ENCODE measurements around the gene KCNJ4. TPM values are rescaled to one million over a fixed set of nuclear protein-coding genes. Genes with fewer than 3 reads are reported as not detected.

The KCNJ4 gene
- total RNA-seq, 2 experiments from 2014 or later: not detected

DNA sequence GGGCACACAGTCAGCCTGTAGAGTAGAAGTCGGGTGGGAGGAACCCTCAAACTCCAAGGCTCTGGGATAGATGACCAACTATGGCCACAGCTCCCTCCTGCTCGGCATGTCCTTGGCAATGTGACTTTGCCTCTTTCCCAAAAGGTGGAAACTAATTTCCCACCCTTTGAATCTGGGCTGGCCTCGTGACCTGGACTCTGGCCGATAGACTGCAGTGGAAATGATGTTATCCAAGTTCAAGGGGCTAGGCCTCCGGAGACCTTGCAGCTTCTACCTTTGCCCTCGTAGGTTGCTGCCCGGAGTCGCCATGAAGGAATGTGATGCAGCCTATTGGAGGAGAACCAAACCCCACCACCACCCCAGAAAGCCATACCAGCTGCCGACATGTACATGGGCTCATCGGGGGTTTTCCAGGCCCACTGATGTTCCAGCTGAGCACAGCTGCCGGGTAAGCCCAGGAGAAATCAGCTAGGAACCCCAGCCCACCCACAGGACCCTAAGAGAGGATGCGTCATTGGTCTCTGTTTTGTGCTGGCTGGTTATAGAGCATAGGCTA, 30.4 kb downstream of the KCNJ4 start:
- Mint-ChIP-seq H3K27me3 (no peaks in the 10 kb centered on the region), H3K4me3 (no peak overlapping the region), H3K36me3 (ENCODE audit: low read depth) (no peaks in the 10 kb centered on the region), H3K27ac (no peak overlapping the region), H3K4me1 (no peaks in the 10 kb centered on the region), H3K9me3 (ENCODE audit: low read depth) (no peaks in the 10 kb centered on the region)
- ChIA-PET CTCF (interaction anchor here (0.8 to 1.0 kb wide), 2 partner anchors 9 to 147 kb away, joined by 3 read pairs; no protein-coding TSS in a partner anchor), POLR2A (no interaction called here)
- intact Hi-C loops (cut with DNase I, micrococcal nuclease): no loop called here
- no peak for ATAC-seq
- no peak for DNase-seq

DNA sequence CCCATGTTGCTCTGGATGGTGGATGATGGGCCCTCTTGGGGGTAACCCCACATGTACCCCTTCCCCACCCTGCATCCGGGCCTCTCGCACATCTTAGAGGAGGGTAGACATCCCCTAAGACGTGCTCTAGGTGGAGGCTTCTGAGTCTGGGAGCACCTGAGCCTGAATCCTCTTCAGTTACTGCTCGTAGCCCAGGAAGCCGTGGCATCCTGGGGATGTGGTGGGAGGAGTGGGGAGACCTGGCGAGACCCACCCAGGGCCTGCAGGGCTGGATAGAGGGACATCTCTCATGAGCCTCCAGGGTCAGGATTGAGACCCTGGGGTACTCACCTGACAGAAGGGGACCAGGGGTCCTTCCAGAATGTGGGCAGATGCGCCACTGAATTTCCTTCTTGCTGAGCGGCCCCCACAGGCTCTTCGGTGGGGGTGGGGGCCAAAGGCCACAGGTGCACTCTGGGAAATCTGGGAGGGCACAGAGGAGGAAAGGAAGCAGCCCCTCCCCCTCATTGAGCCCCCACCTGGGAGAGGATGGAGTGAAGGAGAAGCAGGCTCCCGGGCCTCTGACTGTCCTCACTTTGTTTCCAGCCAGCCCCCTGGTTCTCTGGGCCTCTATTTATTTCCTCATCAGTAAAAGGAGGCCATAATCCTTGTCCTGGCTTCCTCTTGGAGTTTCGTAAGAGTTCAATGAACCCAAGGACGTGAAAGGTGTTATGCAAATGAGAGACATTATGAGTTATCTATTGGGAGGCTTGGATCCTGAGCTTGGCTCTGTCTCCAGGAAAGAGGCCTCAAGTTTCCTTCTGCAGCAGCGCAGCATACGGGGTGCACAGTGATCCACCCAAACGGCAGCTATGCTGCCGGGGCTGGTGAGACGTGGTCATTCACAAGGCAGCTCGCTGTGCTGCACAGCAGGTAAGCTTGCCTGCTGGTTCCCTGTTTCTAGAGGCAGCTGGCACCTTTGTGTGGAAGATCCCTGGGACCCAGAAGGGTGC, 31.2 kb downstream of the KCNJ4 start:
- no peaks in the 10 kb centered on the region for H3K9me3 Mint-ChIP-seq (ENCODE audit: low read depth)
- intact Hi-C loops (cut with DNase I, micrococcal nuclease): no loop called here
- H3K4me3 Mint-ChIP-seq: no peak overlapping the region
- POLR2A ChIA-PET: no interaction called here
- H3K36me3 Mint-ChIP-seq (ENCODE audit: low read depth): no peaks in the 10 kb centered on the region
- ATAC-seq: no peak
- H3K27ac Mint-ChIP-seq: no peak overlapping the region
- no peaks in the 10 kb centered on the region for H3K27me3 Mint-ChIP-seq
- CTCF ChIA-PET: interaction anchor here (0.8 to 1.0 kb wide), 2 partner anchors 10 to 148 kb away, joined by 3 read pairs; no protein-coding TSS in a partner anchor
- H3K4me1 Mint-ChIP-seq: no peaks in the 10 kb centered on the region
- no peak for DNase-seq

DNA sequence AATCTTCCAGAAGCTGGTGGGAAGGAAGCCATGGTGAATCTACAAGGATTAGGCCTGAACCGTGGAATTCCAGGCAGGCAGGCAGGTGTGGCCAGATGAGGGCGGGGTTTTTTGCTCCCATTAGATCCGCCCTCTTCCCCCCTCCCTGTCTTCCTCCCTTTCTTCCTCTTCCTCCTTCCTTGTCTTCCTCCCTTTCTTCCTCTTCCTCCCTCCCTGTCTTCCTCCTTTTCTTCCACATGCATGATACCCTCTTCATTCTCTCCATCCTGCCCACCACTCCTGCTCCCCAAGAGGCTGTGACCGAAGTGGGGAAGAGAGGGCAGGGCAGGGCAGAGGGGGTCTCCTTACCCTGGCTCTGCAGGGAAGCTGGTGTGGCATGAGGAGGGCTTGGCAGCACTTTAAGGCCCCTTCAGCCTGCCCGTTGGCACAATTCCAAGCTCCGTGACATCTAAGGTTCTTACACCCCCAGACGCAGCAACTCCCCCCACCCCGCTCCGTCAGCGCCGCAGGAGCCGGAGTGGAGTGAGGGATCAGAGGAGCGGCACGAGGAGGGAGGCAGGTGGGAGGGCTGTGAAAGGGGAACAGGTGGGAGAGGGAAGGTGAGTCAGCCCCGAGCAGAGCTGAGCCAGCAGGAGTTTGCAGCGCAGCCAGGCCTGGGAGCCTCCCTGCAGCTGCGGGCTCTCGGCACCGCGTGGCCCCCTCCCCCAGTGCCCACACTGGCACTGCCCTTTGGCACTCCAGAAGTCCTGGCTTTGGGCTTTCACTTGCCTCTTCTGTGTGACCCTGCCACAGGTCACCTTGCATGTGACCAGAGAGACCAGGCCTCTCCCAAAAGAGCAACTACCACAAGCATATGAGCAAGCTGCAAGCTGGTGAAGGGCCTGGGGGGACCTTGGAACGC, 32.1 kb downstream of the KCNJ4 start:
- no peak for DNase-seq
- H3K4me3 Mint-ChIP-seq: no peak overlapping the region
- H3K9me3 Mint-ChIP-seq (ENCODE audit: low read depth): no peaks in the 10 kb centered on the region
- H3K36me3 Mint-ChIP-seq (ENCODE audit: low read depth): no peaks in the 10 kb centered on the region
- intact Hi-C loops (cut with DNase I, micrococcal nuclease): no loop called here
- no peaks in the 10 kb centered on the region for H3K4me1 Mint-ChIP-seq
- no peak overlapping the region for H3K27ac Mint-ChIP-seq
- CTCF ChIA-PET: no interaction called here
- H3K27me3 Mint-ChIP-seq: no peaks in the 10 kb centered on the region
- POLR2A ChIA-PET: no interaction called here
- ATAC-seq: no peak

DNA sequence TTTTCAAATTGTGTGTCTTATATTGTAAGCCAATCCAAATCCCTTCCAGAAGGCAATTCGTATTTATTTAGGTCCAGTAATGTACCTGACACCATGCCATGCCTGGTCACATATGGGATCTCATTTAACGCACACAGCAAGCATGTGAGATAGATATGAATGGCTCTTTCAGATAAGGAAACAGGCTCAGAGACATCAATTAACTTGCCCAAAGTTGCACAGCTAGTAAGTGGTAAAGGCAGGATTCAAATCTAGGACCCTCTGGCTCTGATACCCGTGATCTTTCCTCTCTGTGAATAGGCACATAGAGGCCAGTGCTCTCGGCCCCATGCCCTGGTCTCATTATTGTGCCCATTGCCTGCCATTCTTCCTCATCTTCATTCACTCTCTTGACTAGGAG, 34.3 kb downstream of the KCNJ4 start:
- CTCF ChIA-PET: no interaction called here
- Mint-ChIP-seq H3K36me3 (ENCODE audit: low read depth) (no peaks in the 10 kb centered on the region), H3K4me3 (no peak overlapping the region), H3K9me3 (ENCODE audit: low read depth) (no peaks in the 10 kb centered on the region), H3K27me3 (no peaks in the 10 kb centered on the region), H3K27ac (no peak overlapping the region), H3K4me1 (no peaks in the 10 kb centered on the region)
- intact Hi-C loops (cut with DNase I, micrococcal nuclease): no loop called here
- ATAC-seq (no peak), DNase-seq (no peak)
- POLR2A ChIA-PET: no interaction called here

DNA sequence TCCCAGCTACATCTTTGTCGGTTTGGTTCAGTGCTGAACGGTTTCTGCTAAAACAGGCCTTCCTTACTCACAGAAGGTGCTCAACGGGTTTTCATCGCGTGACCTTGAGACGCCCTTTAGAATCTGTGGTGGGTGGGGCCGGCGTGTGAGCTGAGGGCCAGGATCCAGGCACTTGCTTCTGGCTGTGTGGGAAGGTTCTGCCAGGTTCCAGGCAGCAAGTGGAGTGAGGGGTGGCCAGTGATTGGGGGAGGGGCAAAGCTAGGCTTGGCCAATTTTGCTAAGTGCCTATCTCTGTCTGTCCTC, 35.2 kb downstream of the KCNJ4 start:
- CTCF ChIA-PET: interaction anchor here (0.5 to 0.9 kb wide), 3 partner anchors 80 to 151 kb away, joined by 3 to 4 read pairs (median 3); no protein-coding TSS in a partner anchor
- H3K36me3 Mint-ChIP-seq (ENCODE audit: low read depth): no peaks in the 10 kb centered on the region
- no peaks in the 10 kb centered on the region for H3K4me1 Mint-ChIP-seq
- H3K27ac Mint-ChIP-seq: no peak overlapping the region
- ATAC-seq: no peak
- no peaks in the 10 kb centered on the region for H3K9me3 Mint-ChIP-seq (ENCODE audit: low read depth)
- POLR2A ChIA-PET: interaction anchor here (0.6 kb wide), 1 partner anchor 14 kb away, joined by 3 read pairs; no protein-coding TSS in a partner anchor
- DNase-seq: no peak
- intact Hi-C loops (cut with DNase I, micrococcal nuclease): no loop called here
- H3K27me3 Mint-ChIP-seq: no peaks in the 10 kb centered on the region
- no peak overlapping the region for H3K4me3 Mint-ChIP-seq

DNA sequence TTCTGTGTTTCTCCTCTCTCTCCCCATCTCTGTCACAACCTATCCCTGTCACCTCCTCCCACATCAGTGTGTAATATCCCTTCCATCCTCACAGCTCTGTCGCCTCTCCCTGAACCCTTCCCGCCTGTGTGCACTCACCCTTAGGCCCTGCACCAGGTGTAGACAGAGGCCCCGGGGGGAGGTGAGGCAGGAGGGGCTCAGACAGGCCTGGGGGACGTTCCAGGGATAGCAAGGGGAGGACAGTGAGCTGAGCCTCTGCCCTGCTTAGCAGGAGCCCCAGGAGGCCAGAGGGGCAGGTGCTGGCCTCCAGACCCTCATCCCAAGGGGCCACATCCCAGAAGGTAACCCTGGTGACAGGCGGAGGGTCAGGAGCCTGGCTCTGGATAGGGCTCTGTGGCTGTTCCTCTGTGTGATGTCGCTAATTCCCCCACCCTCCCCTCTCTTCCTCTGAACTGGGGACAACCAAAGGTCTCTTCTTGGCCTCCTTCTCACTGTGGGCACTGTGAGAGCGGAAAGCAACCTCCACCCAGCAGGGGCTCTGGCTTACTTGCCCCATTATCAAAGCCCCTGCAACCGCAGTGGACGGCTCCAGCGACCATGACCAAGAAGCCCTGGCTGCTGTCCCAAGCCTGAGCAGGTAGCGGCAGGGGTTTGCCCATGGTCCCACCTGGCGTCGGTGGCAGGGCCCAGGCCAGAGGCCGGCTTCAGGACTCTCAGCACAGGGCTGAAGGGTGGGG, 35.7 kb downstream of the KCNJ4 start:
- H3K4me3 Mint-ChIP-seq: no peak overlapping the region
- H3K36me3 Mint-ChIP-seq (ENCODE audit: low read depth): no peaks in the 10 kb centered on the region
- no peaks in the 10 kb centered on the region for H3K4me1 Mint-ChIP-seq
- H3K9me3 Mint-ChIP-seq (ENCODE audit: low read depth): no peaks in the 10 kb centered on the region
- ATAC-seq (no peak), DNase-seq (no peak)
- ChIA-PET POLR2A (no interaction called here), CTCF (interaction anchor here (0.9 kb wide), 1 partner anchor 151 kb away, joined by 4 read pairs; no protein-coding TSS in a partner anchor)
- no peak overlapping the region for H3K27ac Mint-ChIP-seq
- intact Hi-C loops (cut with DNase I, micrococcal nuclease): no loop called here
- no peaks in the 10 kb centered on the region for H3K27me3 Mint-ChIP-seq

DNA sequence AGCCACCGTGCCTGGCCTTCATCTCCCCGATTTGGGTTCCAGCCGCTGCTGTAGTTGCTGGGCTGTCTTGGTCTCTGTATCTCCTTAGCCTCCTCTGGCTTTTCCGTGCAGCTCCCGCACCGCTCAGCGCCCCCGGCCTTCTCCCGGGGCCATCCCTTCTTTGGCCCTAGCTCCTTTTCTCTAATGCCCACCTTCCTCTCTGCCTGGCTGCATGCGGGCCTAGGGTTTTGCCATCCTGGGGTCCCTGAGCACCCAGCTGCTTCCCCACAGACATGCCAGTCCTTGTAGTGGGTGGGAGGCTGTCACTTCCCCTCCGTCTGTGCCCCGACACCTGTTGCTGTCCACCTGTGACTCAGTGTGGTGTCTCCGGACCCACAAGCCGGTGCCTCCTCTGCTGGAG, 36.4 kb downstream of the KCNJ4 start:
- no peak for ATAC-seq
- no peaks in the 10 kb centered on the region for H3K9me3 Mint-ChIP-seq (ENCODE audit: low read depth)
- H3K4me3 Mint-ChIP-seq: no peak overlapping the region
- no peak for DNase-seq
- no peak overlapping the region for H3K27ac Mint-ChIP-seq
- CTCF ChIA-PET: interaction anchor here (0.5 kb wide), 1 partner anchor 145 kb away, joined by 3 read pairs; no protein-coding TSS in a partner anchor
- no peaks in the 10 kb centered on the region for H3K36me3 Mint-ChIP-seq (ENCODE audit: low read depth)
- intact Hi-C loops (cut with DNase I, micrococcal nuclease): no loop called here
- no peaks in the 10 kb centered on the region for H3K27me3 Mint-ChIP-seq
- H3K4me1 Mint-ChIP-seq: no peaks in the 10 kb centered on the region
- POLR2A ChIA-PET: no interaction called here

DNA sequence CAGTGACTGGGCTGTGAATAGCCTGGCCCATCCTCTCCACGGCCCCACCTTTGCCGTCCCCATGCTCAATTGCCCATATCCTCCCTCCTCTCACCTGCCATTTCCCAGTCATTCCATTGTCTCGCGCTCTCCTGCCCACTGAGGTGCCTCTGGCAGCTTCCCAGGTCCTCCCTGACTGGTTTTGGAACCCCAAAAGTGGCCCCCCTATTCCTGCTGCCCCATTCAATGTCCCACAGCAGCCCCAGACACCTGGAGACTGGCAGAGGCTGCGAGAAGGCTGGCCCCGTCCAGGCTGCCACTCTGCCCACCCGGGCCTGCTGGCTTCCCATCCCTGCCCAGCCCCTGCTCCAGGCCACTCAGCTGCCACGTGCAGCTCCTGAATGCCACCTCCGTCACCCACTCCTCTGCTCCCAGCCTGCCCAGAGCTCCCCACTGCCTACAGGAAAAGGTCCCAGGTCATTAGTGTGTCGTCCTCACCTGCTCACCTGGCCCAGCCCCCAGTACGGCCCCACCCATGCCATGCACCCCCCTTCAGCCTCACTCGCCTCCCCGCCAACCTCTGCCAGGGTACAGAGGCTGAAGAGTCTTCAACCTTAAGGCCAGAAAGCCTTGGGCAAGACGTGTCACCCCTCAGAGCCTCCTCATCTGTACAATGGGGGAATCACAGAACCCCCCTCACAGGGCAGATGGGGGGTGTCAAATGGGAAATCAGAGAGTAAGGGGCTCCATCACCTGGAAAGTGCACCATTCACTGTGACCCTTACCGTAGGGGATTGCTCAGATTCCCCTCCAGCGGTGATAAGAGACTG, 37.5 kb downstream of the KCNJ4 start:
- POLR2A ChIA-PET: no interaction called here
- intact Hi-C loops (cut with DNase I, micrococcal nuclease): no loop called here
- Mint-ChIP-seq H3K27me3 (no peaks in the 10 kb centered on the region), H3K36me3 (ENCODE audit: low read depth) (no peaks in the 10 kb centered on the region), H3K9me3 (ENCODE audit: low read depth) (no peaks in the 10 kb centered on the region), H3K4me3 (no peak overlapping the region), H3K4me1 (peaks cover under 1% of the 10 kb centered on the region), H3K27ac (no peak overlapping the region)
- DNase-seq (no peak), ATAC-seq (no peak)
- CTCF ChIA-PET: no interaction called here

DNA sequence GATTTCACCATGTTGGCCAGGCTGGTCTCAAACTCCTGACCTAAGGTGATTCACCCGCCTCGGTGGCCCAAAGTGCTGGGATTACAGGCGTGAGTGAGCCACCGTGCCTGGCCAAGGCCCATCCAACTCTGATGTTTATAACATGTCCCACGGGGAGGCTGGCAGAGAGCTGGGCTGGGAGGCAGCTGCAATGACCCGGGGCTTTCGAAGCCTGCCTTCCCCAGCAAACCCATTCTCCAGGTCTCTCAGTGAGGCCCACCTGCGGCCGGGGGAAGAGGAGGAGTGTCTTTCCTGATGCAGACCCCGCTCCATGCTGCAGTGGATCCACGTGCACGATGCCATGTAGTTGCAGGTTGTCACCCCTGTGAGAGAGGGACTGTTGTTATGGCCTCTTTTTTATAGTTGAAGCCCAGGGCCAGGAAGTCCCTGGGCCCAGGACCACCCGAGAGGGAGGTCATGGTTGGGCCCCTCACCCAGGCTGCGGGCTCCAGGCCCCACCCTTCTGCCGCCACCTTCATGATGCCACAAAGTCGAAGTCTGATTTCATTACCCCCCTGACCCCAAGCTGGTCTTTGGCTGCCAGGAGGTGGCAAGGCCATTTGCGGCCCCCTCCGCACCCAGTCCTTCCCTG, 38.3 kb downstream of the KCNJ4 start:
- no peak overlapping the region for H3K27ac Mint-ChIP-seq
- CTCF ChIA-PET: interaction anchor here (0.6 kb wide), 1 partner anchor 123 kb away, joined by 3 read pairs; no protein-coding TSS in a partner anchor

More for the DNA sequence above, 38.3 kb downstream of the KCNJ4 start:
- DNase-seq (no peak), ATAC-seq (no peak)
- Mint-ChIP-seq H3K4me3 (no peak overlapping the region), H3K36me3 (ENCODE audit: low read depth) (no peaks in the 10 kb centered on the region), H3K27me3 (no peaks in the 10 kb centered on the region), H3K4me1 (peaks cover 3% of the 10 kb centered on the region), H3K9me3 (ENCODE audit: low read depth) (no peaks in the 10 kb centered on the region)
- POLR2A ChIA-PET: no interaction called here
- intact Hi-C loops (cut with DNase I, micrococcal nuclease): no loop called here
